Stimulated activated CD4-positive, alpha-beta T cell treated with anti-CD3 and anti-CD28 coated beads, Interleukin-2, amount 100 ng/mL, for 4 hours (primary cell): ENCODE data around the gene RNF144A.
"Not testable (repeated sequence)": the region's sequence is repeated elsewhere in the genome, so short reads cannot be mapped to it uniquely, and the experiment has no call there.

Experiments
- DNase-seq: peaks from one replicate; pipeline ENCODE4 v3.0.0-alpha.2; 2020; ENCODE audit warnings: low read depth

The RNF144A gene

GRCh38 chr2:6972067-6972710, 55.0 kb downstream of the RNF144A start:
- no peak for DNase-seq

- no peak for DNase-seq
Measured at GRCh38 chr2:6973895-6974545, 56.8 kb downstream of the RNF144A start.

- no peak for DNase-seq
Measured at GRCh38 chr2:6975988-6976387, 58.8 kb downstream of the RNF144A start.

- DNase-seq = no peak
Measured at GRCh38 chr2:6977113-6977741, 60.0 kb downstream of the RNF144A start.

GRCh38 chr2:6977786-6978185, 60.6 kb downstream of the RNF144A start:
- DNase-seq = no peak

GRCh38 chr2:6978991-6979390, 61.8 kb downstream of the RNF144A start:
- DNase-seq = no peak

- no peak for DNase-seq
Measured at GRCh38 chr2:6982449-6982848, 65.2 kb downstream of the RNF144A start.

- DNase-seq = no peak
Measured at GRCh38 chr2:6982934-6983589, 65.8 kb downstream of the RNF144A start.

GRCh38 chr2:6986301-6986911, 69.2 kb downstream of the RNF144A start:
- no peak for DNase-seq

- no peak for DNase-seq
Measured at GRCh38 chr2:6986912-6987361, 69.7 kb downstream of the RNF144A start.

GRCh38 chr2:6990871-6991270, 73.7 kb downstream of the RNF144A start:
- DNase-seq = no peak

GRCh38 chr2:6992794-6993228, 75.6 kb downstream of the RNF144A start:
- DNase-seq = no peak

GRCh38 chr2:6993229-6993640, 76.0 kb downstream of the RNF144A start:
- no peak for DNase-seq

- no peak for DNase-seq
Measured at GRCh38 chr2:6993936-6994335, 76.7 kb downstream of the RNF144A start.

- no peak for DNase-seq
Measured at GRCh38 chr2:6994536-6995128, 77.4 kb downstream of the RNF144A start.

- no peak for DNase-seq
Measured at GRCh38 chr2:6995391-6996097, 78.3 kb downstream of the RNF144A start.

- DNase-seq = no peak
Measured at GRCh38 chr2:6999211-6999877, 82.1 kb downstream of the RNF144A start.

GRCh38 chr2:7001395-7001794, 84.2 kb downstream of the RNF144A start:
- not testable (repeated sequence) for DNase-seq

- no peak for DNase-seq
Measured at GRCh38 chr2:7003895-7004294, 86.7 kb downstream of the RNF144A start.

- DNase-seq = no peak
Measured at GRCh38 chr2:7004636-7005035, 87.4 kb downstream of the RNF144A start.

GRCh38 chr2:7007488-7007845, 90.3 kb downstream of the RNF144A start:
- no peak for DNase-seq
